GM19463 (cell line): Measurements from ENCODE around the gene RPL27A.

Source experiments
- ATAC-seq: cut with Tn5 transposase; IDR thresholded peaks from one replicate; pipeline ENCODE4 v1.9.1; 2021; ENCODE audit warnings: mild to moderate bottlenecking, moderate library complexity; ENCODE audit not compliant: unreplicated experiment

RPL27A gene

GRCh38 chr11:8672346-8672745, 10.2 kb upstream of the RPL27A start:
- ATAC-seq = no peak

- ATAC-seq = no peak
Observed at GRCh38 chr11:8674859-8675258, 7.7 kb upstream of the RPL27A start.

- ATAC-seq = no peak
Observed at GRCh38 chr11:8676458-8676857, 6.1 kb upstream of the RPL27A start.

- ATAC-seq = no peak
Observed at GRCh38 chr11:8679006-8679405, 3.6 kb upstream of the RPL27A start.

GRCh38 chr11:8681837-8682302, 722 bp upstream of the RPL27A start:
- ATAC-seq = no peak

GRCh38 chr11:8683115-8683807, 669 bp downstream of the RPL27A start:
- ATAC-seq = no peak

GRCh38 chr11:8684600-8685290, 2.2 kb downstream of the RPL27A start:
- ATAC-seq = no peak

GRCh38 chr11:8685306-8685705, 2.7 kb downstream of the RPL27A start:
- no peak for ATAC-seq

- ATAC-seq = no peak
Observed at GRCh38 chr11:8685820-8686219, 3.2 kb downstream of the RPL27A start.

GRCh38 chr11:8686325-8686724, 3.7 kb downstream of the RPL27A start:
- ATAC-seq = no peak

GRCh38 chr11:8688414-8689362, 6.1 kb downstream of the RPL27A start:
- peak; percentile 97 for ATAC-seq

- ATAC-seq = no peak
Observed at GRCh38 chr11:8689726-8690255, 7.2 kb downstream of the RPL27A start.

- no peak for ATAC-seq
Observed at GRCh38 chr11:8690374-8691342, 8.1 kb downstream of the RPL27A start.

GRCh38 chr11:8691601-8692000, 9.0 kb downstream of the RPL27A start:
- ATAC-seq = no peak

- ATAC-seq = no peak
Observed at GRCh38 chr11:8692417-8692816, 9.8 kb downstream of the RPL27A start.

- no peak for ATAC-seq
Observed at GRCh38 chr11:8693010-8693551, 10.5 kb downstream of the RPL27A start.

GRCh38 chr11:8693555-8693954, 11.0 kb downstream of the RPL27A start:
- no peak for ATAC-seq

GRCh38 chr11:8694137-8694536, 11.5 kb downstream of the RPL27A start:
- ATAC-seq = no peak

- ATAC-seq = no peak
Observed at GRCh38 chr11:8697054-8697453, 14.5 kb downstream of the RPL27A start.

- ATAC-seq = no peak
Observed at GRCh38 chr11:8698379-8698851, 15.8 kb downstream of the RPL27A start.
